ENCODE results near the gene TBC1D22B.

The TBC1D22B gene

GRCh38 chr6:37239950-37240713, 17.4 kb upstream of the TBC1D22B start:
- Histone ChIP-seq H3K36me3 (ENCODE audit: control insufficient read depth in 2 of 2, insufficient read depth in 2 of 2, low read length in 2 of 2) (no peaks in the 10 kb centered on the region), H3K9me3 (ENCODE audit: control insufficient read depth in 2 of 2, low read length in 2 of 2) (no peaks in the 10 kb centered on the region), H3K4me3 (ENCODE audit: low read length in 2 of 2) (no peak overlapping the region), H3K27me3 (ENCODE audit: control insufficient read depth in 1 of 2, insufficient read depth in 2 of 2, low read length in 2 of 2) (no peaks in the 10 kb centered on the region), H3K27ac (ENCODE audit: low read length) (peak overlapping the region; percentile 75), H3K9ac (ENCODE audit: low read length in 2 of 2) (no peak overlapping the region), H3K4me1 (ENCODE audit: control insufficient read depth, insufficient read depth, low read length) (peaks cover 23% of the 10 kb centered on the region)

- H3K4me1 ChIP-seq (ENCODE audit: control insufficient read depth, insufficient read depth, low read length): peaks cover 27% of the 10 kb centered on the region
- no peaks in the 10 kb centered on the region for H3K27me3 ChIP-seq (ENCODE audit: control insufficient read depth in 1 of 2, insufficient read depth in 2 of 2, low read length in 2 of 2)
- H3K27ac ChIP-seq (ENCODE audit: low read length): no peak overlapping the region
- no peaks in the 10 kb centered on the region for H3K36me3 ChIP-seq (ENCODE audit: control insufficient read depth in 2 of 2, insufficient read depth in 2 of 2, low read length in 2 of 2)
- no peak overlapping the region for H3K4me3 ChIP-seq (ENCODE audit: low read length in 2 of 2)
- no peaks in the 10 kb centered on the region for H3K9me3 ChIP-seq (ENCODE audit: control insufficient read depth in 2 of 2, low read length in 2 of 2)
- H3K9ac ChIP-seq (ENCODE audit: low read length in 2 of 2): no peak overlapping the region
Observed at GRCh38 chr6:37241131-37241530, 16.4 kb upstream of the TBC1D22B start.

- no peak overlapping the region for H3K4me3 ChIP-seq (ENCODE audit: low read length in 2 of 2)
- H3K27me3 ChIP-seq (ENCODE audit: control insufficient read depth in 1 of 2, insufficient read depth in 2 of 2, low read length in 2 of 2): no peaks in the 10 kb centered on the region
- no peaks in the 10 kb centered on the region for H3K36me3 ChIP-seq (ENCODE audit: control insufficient read depth in 2 of 2, insufficient read depth in 2 of 2, low read length in 2 of 2)
- no peak overlapping the region for H3K9ac ChIP-seq (ENCODE audit: low read length in 2 of 2)
- no peaks in the 10 kb centered on the region for H3K9me3 ChIP-seq (ENCODE audit: control insufficient read depth in 2 of 2, low read length in 2 of 2)
- peaks cover 27% of the 10 kb centered on the region for H3K4me1 ChIP-seq (ENCODE audit: control insufficient read depth, insufficient read depth, low read length)
- peak overlapping the region; percentile 62 for H3K27ac ChIP-seq (ENCODE audit: low read length)
Observed at GRCh38 chr6:37241775-37242428, 15.7 kb upstream of the TBC1D22B start.

GRCh38 chr6:37242429-37243052, 15.0 kb upstream of the TBC1D22B start:
- Histone ChIP-seq H3K9me3 (ENCODE audit: control insufficient read depth in 2 of 2, low read length in 2 of 2) (no peaks in the 10 kb centered on the region), H3K4me1 (ENCODE audit: control insufficient read depth, insufficient read depth, low read length) (peaks cover 27% of the 10 kb centered on the region), H3K27ac (ENCODE audit: low read length) (peak overlapping the region; percentile 62), H3K27me3 (ENCODE audit: control insufficient read depth in 1 of 2, insufficient read depth in 2 of 2, low read length in 2 of 2) (no peaks in the 10 kb centered on the region), H3K9ac (ENCODE audit: low read length in 2 of 2) (no peak overlapping the region), H3K36me3 (ENCODE audit: control insufficient read depth in 2 of 2, insufficient read depth in 2 of 2, low read length in 2 of 2) (no peaks in the 10 kb centered on the region), H3K4me3 (ENCODE audit: low read length in 2 of 2) (no peak overlapping the region)

GRCh38 chr6:37243131-37243815, 14.3 kb upstream of the TBC1D22B start:
- Histone ChIP-seq H3K27ac (ENCODE audit: low read length) (peak overlapping the region; percentile 86), H3K4me1 (ENCODE audit: control insufficient read depth, insufficient read depth, low read length) (peaks cover 27% of the 10 kb centered on the region)

GRCh38 chr6:37243816-37244370, 13.7 kb upstream of the TBC1D22B start:
- H3K4me3 ChIP-seq (ENCODE audit: low read length in 2 of 2): no peak overlapping the region
- H3K36me3 ChIP-seq (ENCODE audit: control insufficient read depth in 2 of 2, insufficient read depth in 2 of 2, low read length in 2 of 2): no peaks in the 10 kb centered on the region
- H3K9me3 ChIP-seq (ENCODE audit: control insufficient read depth in 2 of 2, low read length in 2 of 2): no peaks in the 10 kb centered on the region
- no peaks in the 10 kb centered on the region for H3K27me3 ChIP-seq (ENCODE audit: control insufficient read depth in 1 of 2, insufficient read depth in 2 of 2, low read length in 2 of 2)
- peak overlapping the region; percentile 86 for H3K27ac ChIP-seq (ENCODE audit: low read length)
- H3K9ac ChIP-seq (ENCODE audit: low read length in 2 of 2): peak overlapping the region in 1 of 2 donors; percentile 6
- peaks cover 27% of the 10 kb centered on the region for H3K4me1 ChIP-seq (ENCODE audit: control insufficient read depth, insufficient read depth, low read length)

More at GRCh38 chr6:37243131-37243815, 14.3 kb upstream of the TBC1D22B start:
- H3K27me3 ChIP-seq (ENCODE audit: control insufficient read depth in 1 of 2, insufficient read depth in 2 of 2, low read length in 2 of 2): no peaks in the 10 kb centered on the region
- no peak overlapping the region for H3K9ac ChIP-seq (ENCODE audit: low read length in 2 of 2)
- no peaks in the 10 kb centered on the region for H3K9me3 ChIP-seq (ENCODE audit: control insufficient read depth in 2 of 2, low read length in 2 of 2)
- no peaks in the 10 kb centered on the region for H3K36me3 ChIP-seq (ENCODE audit: control insufficient read depth in 2 of 2, insufficient read depth in 2 of 2, low read length in 2 of 2)
- no peak overlapping the region for H3K4me3 ChIP-seq (ENCODE audit: low read length in 2 of 2)

- no peak overlapping the region for H3K4me3 ChIP-seq (ENCODE audit: low read length in 2 of 2)
- H3K36me3 ChIP-seq (ENCODE audit: control insufficient read depth in 2 of 2, insufficient read depth in 2 of 2, low read length in 2 of 2): no peaks in the 10 kb centered on the region
- peaks cover 26% of the 10 kb centered on the region for H3K4me1 ChIP-seq (ENCODE audit: control insufficient read depth, insufficient read depth, low read length)
- peak overlapping the region; percentile 86 for H3K27ac ChIP-seq (ENCODE audit: low read length)
- peak overlapping the region in 1 of 2 donors; percentile 6 for H3K9ac ChIP-seq (ENCODE audit: low read length in 2 of 2)
- no peaks in the 10 kb centered on the region for H3K27me3 ChIP-seq (ENCODE audit: control insufficient read depth in 1 of 2, insufficient read depth in 2 of 2, low read length in 2 of 2)
- H3K9me3 ChIP-seq (ENCODE audit: control insufficient read depth in 2 of 2, low read length in 2 of 2): no peaks in the 10 kb centered on the region
Observed at GRCh38 chr6:37244430-37245310, 12.9 kb upstream of the TBC1D22B start.

- H3K9ac ChIP-seq (ENCODE audit: low read length in 2 of 2): no peak overlapping the region
- no peak overlapping the region for H3K27ac ChIP-seq (ENCODE audit: low read length)
- H3K36me3 ChIP-seq (ENCODE audit: control insufficient read depth in 2 of 2, insufficient read depth in 2 of 2, low read length in 2 of 2): no peaks in the 10 kb centered on the region
- H3K27me3 ChIP-seq (ENCODE audit: control insufficient read depth in 1 of 2, insufficient read depth in 2 of 2, low read length in 2 of 2): no peaks in the 10 kb centered on the region
- no peaks in the 10 kb centered on the region for H3K9me3 ChIP-seq (ENCODE audit: control insufficient read depth in 2 of 2, low read length in 2 of 2)
- H3K4me1 ChIP-seq (ENCODE audit: control insufficient read depth, insufficient read depth, low read length): no peaks in the 10 kb centered on the region
- H3K4me3 ChIP-seq (ENCODE audit: low read length in 2 of 2): no peak overlapping the region
Observed at GRCh38 chr6:37251211-37251780, 6.3 kb upstream of the TBC1D22B start.

GRCh38 chr6:37253486-37254007, 4.0 kb upstream of the TBC1D22B start:
- no peaks in the 10 kb centered on the region for H3K9me3 ChIP-seq (ENCODE audit: control insufficient read depth in 2 of 2, low read length in 2 of 2)
- no peak overlapping the region for H3K9ac ChIP-seq (ENCODE audit: low read length in 2 of 2)
- H3K4me1 ChIP-seq (ENCODE audit: control insufficient read depth, insufficient read depth, low read length): peaks cover 13% of the 10 kb centered on the region
- no peak overlapping the region for H3K27ac ChIP-seq (ENCODE audit: low read length)
- H3K4me3 ChIP-seq (ENCODE audit: low read length in 2 of 2): no peak overlapping the region
- no peaks in the 10 kb centered on the region for H3K36me3 ChIP-seq (ENCODE audit: control insufficient read depth in 2 of 2, insufficient read depth in 2 of 2, low read length in 2 of 2)
- no peaks in the 10 kb centered on the region for H3K27me3 ChIP-seq (ENCODE audit: control insufficient read depth in 1 of 2, insufficient read depth in 2 of 2, low read length in 2 of 2)
